ENCODE data around the gene WASHC4.
"Not testable (repeated sequence)": the region's sequence is repeated elsewhere in the genome, so short reads cannot be mapped to it uniquely, and the experiment has no call there.

Gene WASHC4

GRCh38 chr12:105170139-105170538, 62.6 kb downstream of the WASHC4 start:
- H3K27me3 ChIP-seq (ENCODE audit: low read depth, low read length), result no peaks in the 10 kb centered on the region
- H3K36me3 ChIP-seq (ENCODE audit: control insufficient read depth in 1 of 2, insufficient read depth in 2 of 2, low read length in 2 of 2), result peaks cover 37 to 39% of the 10 kb centered on the region in 2 donors
- no peaks in the 10 kb centered on the region for H3K9me3 ChIP-seq (ENCODE audit: control insufficient read depth in 1 of 2, low read length in 2 of 2)
- H3K4me3 ChIP-seq (ENCODE audit: low read depth in 1 of 2, low read length in 2 of 2), result no peak overlapping the region
- H3K27ac ChIP-seq (ENCODE audit: low read length), result no peak overlapping the region
- peaks cover 0 to 8% of the 10 kb centered on the region in 2 donors for H3K4me1 ChIP-seq (ENCODE audit: control insufficient read depth in 1 of 2, insufficient read depth in 2 of 2, low read length in 2 of 2)

- Histone ChIP-seq H3K36me3 (ENCODE audit: control insufficient read depth in 1 of 2, insufficient read depth in 2 of 2, low read length in 2 of 2) (peaks cover 42 to 47% of the 10 kb centered on the region in 2 donors), H3K27me3 (ENCODE audit: low read depth, low read length) (no peaks in the 10 kb centered on the region), H3K9me3 (ENCODE audit: control insufficient read depth in 1 of 2, low read length in 2 of 2) (no peaks in the 10 kb centered on the region), H3K4me1 (ENCODE audit: control insufficient read depth in 1 of 2, insufficient read depth in 2 of 2, low read length in 2 of 2) (peaks cover 0 to 2% of the 10 kb centered on the region in 2 donors), H3K27ac (ENCODE audit: low read length) (no peak overlapping the region), H3K4me3 (ENCODE audit: low read depth in 1 of 2, low read length in 2 of 2) (no peak overlapping the region)
Measured at GRCh38 chr12:105171691-105172436, 64.3 kb downstream of the WASHC4 start.

GRCh38 chr12:105175397-105175990, 68.0 kb downstream of the WASHC4 start:
- H3K36me3 ChIP-seq (ENCODE audit: control insufficient read depth in 1 of 2, insufficient read depth in 2 of 2, low read length in 2 of 2), result peaks cover 32 to 39% of the 10 kb centered on the region in 2 donors
- no peaks in the 10 kb centered on the region for H3K9me3 ChIP-seq (ENCODE audit: control insufficient read depth in 1 of 2, low read length in 2 of 2)
- no peak overlapping the region for H3K27ac ChIP-seq (ENCODE audit: low read length)
- no peaks in the 10 kb centered on the region for H3K27me3 ChIP-seq (ENCODE audit: low read depth, low read length)
- no peaks in the 10 kb centered on the region for H3K4me1 ChIP-seq (ENCODE audit: control insufficient read depth in 1 of 2, insufficient read depth in 2 of 2, low read length in 2 of 2)
- no peak overlapping the region for H3K4me3 ChIP-seq (ENCODE audit: low read depth in 1 of 2, low read length in 2 of 2)

GRCh38 chr12:105177208-105177607, 69.7 kb downstream of the WASHC4 start:
- Histone ChIP-seq H3K4me3 (ENCODE audit: low read depth in 1 of 2, low read length in 2 of 2) (no peak overlapping the region), H3K36me3 (ENCODE audit: control insufficient read depth in 1 of 2, insufficient read depth in 2 of 2, low read length in 2 of 2) (peaks cover 27 to 29% of the 10 kb centered on the region in 2 donors), H3K27ac (ENCODE audit: low read length) (no peak overlapping the region)

GRCh38 chr12:105179114-105179513, 71.6 kb downstream of the WASHC4 start:
- H3K4me3 ChIP-seq (ENCODE audit: low read depth in 1 of 2, low read length in 2 of 2); H3K27me3 ChIP-seq (ENCODE audit: low read depth, low read length); H3K4me1 ChIP-seq (ENCODE audit: control insufficient read depth in 1 of 2, insufficient read depth in 2 of 2, low read length in 2 of 2); H3K27ac ChIP-seq (ENCODE audit: low read length); H3K9me3 ChIP-seq (ENCODE audit: control insufficient read depth in 1 of 2, low read length in 2 of 2): not testable (repeated sequence)
- H3K36me3 ChIP-seq (ENCODE audit: control insufficient read depth in 1 of 2, insufficient read depth in 2 of 2, low read length in 2 of 2), result peaks cover 24 to 29% of the 10 kb centered on the region in 2 donors

More at GRCh38 chr12:105177208-105177607, 69.7 kb downstream of the WASHC4 start:
- H3K9me3 ChIP-seq (ENCODE audit: control insufficient read depth in 1 of 2, low read length in 2 of 2), result no peaks in the 10 kb centered on the region
- H3K27me3 ChIP-seq (ENCODE audit: low read depth, low read length), result no peaks in the 10 kb centered on the region
- H3K4me1 ChIP-seq (ENCODE audit: control insufficient read depth in 1 of 2, insufficient read depth in 2 of 2, low read length in 2 of 2), result no peaks in the 10 kb centered on the region

- H3K36me3 ChIP-seq (ENCODE audit: control insufficient read depth in 1 of 2, insufficient read depth in 2 of 2, low read length in 2 of 2), result peaks cover 21 to 30% of the 10 kb centered on the region in 2 donors
- H3K9me3 ChIP-seq (ENCODE audit: control insufficient read depth in 1 of 2, low read length in 2 of 2); H3K27me3 ChIP-seq (ENCODE audit: low read depth, low read length); H3K27ac ChIP-seq (ENCODE audit: low read length); H3K4me1 ChIP-seq (ENCODE audit: control insufficient read depth in 1 of 2, insufficient read depth in 2 of 2, low read length in 2 of 2); H3K4me3 ChIP-seq (ENCODE audit: low read depth in 1 of 2, low read length in 2 of 2): not testable (repeated sequence)
Measured at GRCh38 chr12:105183406-105183805, 75.9 kb downstream of the WASHC4 start.

GRCh38 chr12:105183976-105184375, 76.4 kb downstream of the WASHC4 start:
- not testable (repeated sequence) for H3K4me3 ChIP-seq (ENCODE audit: low read depth in 1 of 2, low read length in 2 of 2); H3K9me3 ChIP-seq (ENCODE audit: control insufficient read depth in 1 of 2, low read length in 2 of 2); H3K4me1 ChIP-seq (ENCODE audit: control insufficient read depth in 1 of 2, insufficient read depth in 2 of 2, low read length in 2 of 2); H3K27ac ChIP-seq (ENCODE audit: low read length); H3K27me3 ChIP-seq (ENCODE audit: low read depth, low read length)
- H3K36me3 ChIP-seq (ENCODE audit: control insufficient read depth in 1 of 2, insufficient read depth in 2 of 2, low read length in 2 of 2), result peaks cover 25 to 35% of the 10 kb centered on the region in 2 donors

- Histone ChIP-seq H3K27ac (ENCODE audit: low read length) (no peak overlapping the region), H3K4me1 (ENCODE audit: control insufficient read depth in 1 of 2, insufficient read depth in 2 of 2, low read length in 2 of 2) (no peaks in the 10 kb centered on the region), H3K9me3 (ENCODE audit: control insufficient read depth in 1 of 2, low read length in 2 of 2) (no peaks in the 10 kb centered on the region), H3K36me3 (ENCODE audit: control insufficient read depth in 1 of 2, insufficient read depth in 2 of 2, low read length in 2 of 2) (peaks cover 60 to 76% of the 10 kb centered on the region in 2 donors), H3K4me3 (ENCODE audit: low read depth in 1 of 2, low read length in 2 of 2) (no peak overlapping the region), H3K27me3 (ENCODE audit: low read depth, low read length) (no peaks in the 10 kb centered on the region)
Measured at GRCh38 chr12:105189293-105189692, 81.8 kb downstream of the WASHC4 start.

GRCh38 chr12:105190530-105190929, 83.0 kb downstream of the WASHC4 start:
- H3K27ac ChIP-seq (ENCODE audit: low read length), result no peak overlapping the region
- H3K4me1 ChIP-seq (ENCODE audit: control insufficient read depth in 1 of 2, insufficient read depth in 2 of 2, low read length in 2 of 2), result no peaks in the 10 kb centered on the region
- H3K27me3 ChIP-seq (ENCODE audit: low read depth, low read length), result no peaks in the 10 kb centered on the region
- no peaks in the 10 kb centered on the region for H3K9me3 ChIP-seq (ENCODE audit: control insufficient read depth in 1 of 2, low read length in 2 of 2)
- H3K36me3 ChIP-seq (ENCODE audit: control insufficient read depth in 1 of 2, insufficient read depth in 2 of 2, low read length in 2 of 2), result peaks cover 69 to 74% of the 10 kb centered on the region in 2 donors
- no peak overlapping the region for H3K4me3 ChIP-seq (ENCODE audit: low read depth in 1 of 2, low read length in 2 of 2)

GRCh38 chr12:105192624-105193225, 85.2 kb downstream of the WASHC4 start:
- Histone ChIP-seq H3K27ac (ENCODE audit: low read length) (no peak overlapping the region), H3K9me3 (ENCODE audit: control insufficient read depth in 1 of 2, low read length in 2 of 2) (no peaks in the 10 kb centered on the region), H3K4me1 (ENCODE audit: control insufficient read depth in 1 of 2, insufficient read depth in 2 of 2, low read length in 2 of 2) (no peaks in the 10 kb centered on the region), H3K4me3 (ENCODE audit: low read depth in 1 of 2, low read length in 2 of 2) (no peak overlapping the region), H3K27me3 (ENCODE audit: low read depth, low read length) (no peaks in the 10 kb centered on the region), H3K36me3 (ENCODE audit: control insufficient read depth in 1 of 2, insufficient read depth in 2 of 2, low read length in 2 of 2) (peaks cover 60 to 86% of the 10 kb centered on the region in 2 donors)

GRCh38 chr12:105194947-105195346, 87.4 kb downstream of the WASHC4 start:
- H3K9me3 ChIP-seq (ENCODE audit: control insufficient read depth in 1 of 2, low read length in 2 of 2), result no peaks in the 10 kb centered on the region
- H3K27ac ChIP-seq (ENCODE audit: low read length), result no peak overlapping the region
- no peaks in the 10 kb centered on the region for H3K4me1 ChIP-seq (ENCODE audit: control insufficient read depth in 1 of 2, insufficient read depth in 2 of 2, low read length in 2 of 2)
- no peak overlapping the region for H3K4me3 ChIP-seq (ENCODE audit: low read depth in 1 of 2, low read length in 2 of 2)
- H3K36me3 ChIP-seq (ENCODE audit: control insufficient read depth in 1 of 2, insufficient read depth in 2 of 2, low read length in 2 of 2), result peaks cover 56 to 81% of the 10 kb centered on the region in 2 donors
- no peaks in the 10 kb centered on the region for H3K27me3 ChIP-seq (ENCODE audit: low read depth, low read length)

Data from muscle layer of duodenum (tissue), 2 donors.